Measurements from ENCODE around the gene RAP1GAP. TPM values are rescaled to one million over a fixed set of nuclear protein-coding genes. Genes with fewer than 3 reads are reported as not detected.

Gene RAP1GAP
- total and polyA plus RNA-seq, 5 donors from 2014 or later, result 0.84 TPM; not detected in 4

- no peaks in the 10 kb centered on the region for H3K36me3 Mint-ChIP-seq
- peaks cover 21% of the 10 kb centered on the region for H3K4me1 ChIP-seq (ENCODE audit: control insufficient read depth, insufficient read depth, low read length, poor library complexity, severe bottlenecking)
- DNase-seq, result no peak
- peak overlapping the region in 1 of 4 donors; percentile 10 for H3K4me3 Mint-ChIP-seq
- H3K9me3 ChIP-seq (ENCODE audit: control insufficient read depth in 2 of 2, low read length in 2 of 2), result no peaks in the 10 kb centered on the region
- peaks cover 0 to 13% (median 0%) of the 10 kb centered on the region in 4 donors for H3K4me1 Mint-ChIP-seq
- H3K9me3 Mint-ChIP-seq, result no peaks in the 10 kb centered on the region
- no peak overlapping the region for H3K27ac Mint-ChIP-seq
- H3K4me3 ChIP-seq (ENCODE audit: low read depth, low read length), result no peak overlapping the region
- peaks cover 10% of the 10 kb centered on the region for H3K27me3 ChIP-seq (ENCODE audit: control insufficient read depth, insufficient read depth, low read length)
- H3K27me3 Mint-ChIP-seq, result peaks cover 60% of the 10 kb centered on the region
- H3K36me3 ChIP-seq (ENCODE audit: control insufficient read depth, insufficient read depth, low read length), result no peaks in the 10 kb centered on the region
- no peak overlapping the region for H3K27ac ChIP-seq (ENCODE audit: insufficient read depth, low read length, poor library complexity, severe bottlenecking)
- no peak for ATAC-seq (ENCODE audit: low read depth in 2 of 2)
Observed at GRCh38 chr1:21668951-21669257, 253 bp downstream of the RAP1GAP start.

- H3K4me3 ChIP-seq (ENCODE audit: low read depth, low read length), result no peak overlapping the region
Observed at GRCh38 chr1:21668232-21668950, 766 bp downstream of the RAP1GAP start.

GRCh38 chr1:21667348-21668231, 1.6 kb downstream of the RAP1GAP start:
- Histone ChIP-seq H3K4me3 (ENCODE audit: low read depth, low read length) (no peak overlapping the region), H3K9me3 (ENCODE audit: control insufficient read depth in 2 of 2, low read length in 2 of 2) (no peaks in the 10 kb centered on the region), H3K4me1 (ENCODE audit: control insufficient read depth, insufficient read depth, low read length, poor library complexity, severe bottlenecking) (peaks cover 21% of the 10 kb centered on the region), H3K27me3 (ENCODE audit: control insufficient read depth, insufficient read depth, low read length) (peaks cover 10% of the 10 kb centered on the region), H3K27ac (ENCODE audit: insufficient read depth, low read length, poor library complexity, severe bottlenecking) (no peak overlapping the region), H3K36me3 (ENCODE audit: control insufficient read depth, insufficient read depth, low read length) (no peaks in the 10 kb centered on the region)
- H3K36me3 Mint-ChIP-seq, result no peaks in the 10 kb centered on the region
- peak overlapping the region in 1 of 4 donors; percentile 80 for H3K4me3 Mint-ChIP-seq
- ATAC-seq (ENCODE audit: low read depth in 2 of 2), result no peak
- peaks cover 0 to 11% (median 0%) of the 10 kb centered on the region in 4 donors for H3K4me1 Mint-ChIP-seq
- H3K27me3 Mint-ChIP-seq, result peaks cover 65% of the 10 kb centered on the region
- peak overlapping the region in 1 of 3 donors; percentile 38 for H3K27ac Mint-ChIP-seq
- DNase-seq, result no peak
- H3K9me3 Mint-ChIP-seq, result no peaks in the 10 kb centered on the region

More at GRCh38 chr1:21668232-21668950, 766 bp downstream of the RAP1GAP start:
- Histone ChIP-seq H3K36me3 (ENCODE audit: control insufficient read depth, insufficient read depth, low read length) (no peaks in the 10 kb centered on the region), H3K27me3 (ENCODE audit: control insufficient read depth, insufficient read depth, low read length) (peaks cover 10% of the 10 kb centered on the region), H3K27ac (ENCODE audit: insufficient read depth, low read length, poor library complexity, severe bottlenecking) (no peak overlapping the region), H3K4me1 (ENCODE audit: control insufficient read depth, insufficient read depth, low read length, poor library complexity, severe bottlenecking) (peaks cover 21% of the 10 kb centered on the region), H3K9me3 (ENCODE audit: control insufficient read depth in 2 of 2, low read length in 2 of 2) (no peaks in the 10 kb centered on the region)
- H3K9me3 Mint-ChIP-seq, result no peaks in the 10 kb centered on the region
- H3K27ac Mint-ChIP-seq, result peak overlapping the region in 1 of 3 donors; percentile 38
- H3K27me3 Mint-ChIP-seq, result peaks cover 60% of the 10 kb centered on the region
- peak overlapping the region in 2 of 4 donors; percentile 41 to 46 for H3K4me3 Mint-ChIP-seq
- DNase-seq, result no peak
- no peaks in the 10 kb centered on the region for H3K36me3 Mint-ChIP-seq
- no peak for ATAC-seq (ENCODE audit: low read depth in 2 of 2)
- H3K4me1 Mint-ChIP-seq, result peaks cover 0 to 13% (median 0%) of the 10 kb centered on the region in 4 donors

- ATAC-seq (ENCODE audit: low read depth in 2 of 2) (no peak), DNase-seq (no peak)
- H3K9me3 Mint-ChIP-seq, result peaks cover 0 to 2% (median 0%) of the 10 kb centered on the region in 7 donors
- no peak overlapping the region for H3K27ac Mint-ChIP-seq
- H3K4me1 ChIP-seq (ENCODE audit: control insufficient read depth, insufficient read depth, low read length, poor library complexity, severe bottlenecking), result peaks cover 21% of the 10 kb centered on the region
- no peaks in the 10 kb centered on the region for H3K36me3 Mint-ChIP-seq
- H3K27ac ChIP-seq (ENCODE audit: insufficient read depth, low read length, poor library complexity, severe bottlenecking), result no peak overlapping the region
- H3K36me3 ChIP-seq (ENCODE audit: control insufficient read depth, insufficient read depth, low read length), result no peaks in the 10 kb centered on the region
- peaks cover 10% of the 10 kb centered on the region for H3K27me3 ChIP-seq (ENCODE audit: control insufficient read depth, insufficient read depth, low read length)
- peaks cover 0 to 11% (median 0%) of the 10 kb centered on the region in 4 donors for H3K4me1 Mint-ChIP-seq
- peaks cover 65% of the 10 kb centered on the region for H3K27me3 Mint-ChIP-seq
- peak overlapping the region in 2 of 4 donors; percentile 33 to 61 for H3K4me3 Mint-ChIP-seq
- no peak overlapping the region for H3K4me3 ChIP-seq (ENCODE audit: low read depth, low read length)
- no peaks in the 10 kb centered on the region for H3K9me3 ChIP-seq (ENCODE audit: control insufficient read depth in 2 of 2, low read length in 2 of 2)
Observed at GRCh38 chr1:21666576-21667320, 2.4 kb downstream of the RAP1GAP start.

GRCh38 chr1:21665711-21666575, 3.2 kb downstream of the RAP1GAP start:
- Histone ChIP-seq H3K27ac (ENCODE audit: insufficient read depth, low read length, poor library complexity, severe bottlenecking) (no peak overlapping the region), H3K9me3 (ENCODE audit: control insufficient read depth in 2 of 2, low read length in 2 of 2) (no peaks in the 10 kb centered on the region), H3K36me3 (ENCODE audit: control insufficient read depth, insufficient read depth, low read length) (no peaks in the 10 kb centered on the region), H3K27me3 (ENCODE audit: control insufficient read depth, insufficient read depth, low read length) (peaks cover 10% of the 10 kb centered on the region), H3K4me1 (ENCODE audit: control insufficient read depth, insufficient read depth, low read length, poor library complexity, severe bottlenecking) (peaks cover 21% of the 10 kb centered on the region), H3K4me3 (ENCODE audit: low read depth, low read length) (no peak overlapping the region)
- Mint-ChIP-seq H3K4me1 (peaks cover 0 to 9% (median 0%) of the 10 kb centered on the region in 4 donors), H3K4me3 (peak overlapping the region in 1 of 4 donors; percentile 51), H3K27me3 (peaks cover 68% of the 10 kb centered on the region), H3K27ac (no peak overlapping the region), H3K36me3 (no peaks in the 10 kb centered on the region), H3K9me3 (peaks cover 0 to 2% (median 0%) of the 10 kb centered on the region in 7 donors)
- ATAC-seq (ENCODE audit: low read depth in 2 of 2), result no peak
- no peak for DNase-seq

- Histone ChIP-seq H3K36me3 (ENCODE audit: control insufficient read depth, insufficient read depth, low read length) (no peaks in the 10 kb centered on the region), H3K4me3 (ENCODE audit: low read depth, low read length) (no peak overlapping the region), H3K27ac (ENCODE audit: insufficient read depth, low read length, poor library complexity, severe bottlenecking) (no peak overlapping the region), H3K27me3 (ENCODE audit: control insufficient read depth, insufficient read depth, low read length) (peaks cover 11% of the 10 kb centered on the region), H3K9me3 (ENCODE audit: control insufficient read depth in 2 of 2, low read length in 2 of 2) (no peaks in the 10 kb centered on the region), H3K4me1 (ENCODE audit: control insufficient read depth, insufficient read depth, low read length, poor library complexity, severe bottlenecking) (peaks cover 19% of the 10 kb centered on the region)
- no peak for DNase-seq
- Mint-ChIP-seq H3K4me1 (peaks cover 0 to 4% (median 0%) of the 10 kb centered on the region in 4 donors), H3K36me3 (no peaks in the 10 kb centered on the region), H3K27me3 (peaks cover 60% of the 10 kb centered on the region), H3K9me3 (peaks cover 0 to 2% (median 0%) of the 10 kb centered on the region in 7 donors), H3K4me3 (no peak overlapping the region), H3K27ac (no peak overlapping the region)
- no peak for ATAC-seq (ENCODE audit: low read depth in 2 of 2)
Observed at GRCh38 chr1:21664806-21665588, 4.2 kb downstream of the RAP1GAP start.
